ENCODE measurements around the gene PTGFRN. TPM values are rescaled to one million over a fixed set of nuclear protein-coding genes. Genes with fewer than 3 reads are reported as not detected.

Gene PTGFRN
- total RNA-seq, 1 donor from 2014 or later, result 52.9 TPM

- DNase-seq (ENCODE audit: extremely low spot score, unreplicated experiment), result no peak
- no peaks in the 10 kb centered on the region for H3K27me3 Mint-ChIP-seq (ENCODE audit: unreplicated experiment)
- no peak overlapping the region for H3K27ac Mint-ChIP-seq (ENCODE audit: unreplicated experiment)
- H3K9me3 Mint-ChIP-seq (ENCODE audit: unreplicated experiment), result no peaks in the 10 kb centered on the region
- TF ChIP-seq CTCF (IDR thresholded peaks at IDR 0.05), result no peak
- no peaks in the 10 kb centered on the region for H3K36me3 Mint-ChIP-seq (ENCODE audit: unreplicated experiment)
- peaks cover 6% of the 10 kb centered on the region for H3K4me1 Mint-ChIP-seq (ENCODE audit: unreplicated experiment)
- H3K4me3 Mint-ChIP-seq (ENCODE audit: unreplicated experiment), result no peak overlapping the region
Measured at GRCh38 chr1:116912846-116913245, 3.1 kb downstream of the PTGFRN start.

GRCh38 chr1:116913941-116914340 lies 4.2 kb downstream of the PTGFRN start:
- Mint-ChIP-seq H3K4me3 (ENCODE audit: unreplicated experiment) (no peak overlapping the region), H3K9me3 (ENCODE audit: unreplicated experiment) (no peaks in the 10 kb centered on the region), H3K36me3 (ENCODE audit: unreplicated experiment) (no peaks in the 10 kb centered on the region), H3K27ac (ENCODE audit: unreplicated experiment) (no peak overlapping the region), H3K4me1 (ENCODE audit: unreplicated experiment) (peaks cover 6% of the 10 kb centered on the region), H3K27me3 (ENCODE audit: unreplicated experiment) (no peaks in the 10 kb centered on the region)
- no peak for TF ChIP-seq CTCF (IDR thresholded peaks at IDR 0.05)
- no peak for DNase-seq (ENCODE audit: extremely low spot score, unreplicated experiment)

GRCh38 chr1:116914667-116915066 lies 5.0 kb downstream of the PTGFRN start:
- no peak overlapping the region for H3K27ac Mint-ChIP-seq (ENCODE audit: unreplicated experiment)

GRCh38 chr1:116915086-116915661 lies 5.5 kb downstream of the PTGFRN start:
- Mint-ChIP-seq H3K36me3 (ENCODE audit: unreplicated experiment) (no peaks in the 10 kb centered on the region), H3K9me3 (ENCODE audit: unreplicated experiment) (no peaks in the 10 kb centered on the region), H3K4me1 (ENCODE audit: unreplicated experiment) (no peaks in the 10 kb centered on the region), H3K27ac (ENCODE audit: unreplicated experiment) (no peak overlapping the region), H3K27me3 (ENCODE audit: unreplicated experiment) (no peaks in the 10 kb centered on the region), H3K4me3 (ENCODE audit: unreplicated experiment) (no peak overlapping the region)
- no peak for DNase-seq (ENCODE audit: extremely low spot score, unreplicated experiment)
- no peak for TF ChIP-seq CTCF (IDR thresholded peaks at IDR 0.05)

More at GRCh38 chr1:116914667-116915066, 5.0 kb downstream of the PTGFRN start:
- no peaks in the 10 kb centered on the region for H3K27me3 Mint-ChIP-seq (ENCODE audit: unreplicated experiment)
- H3K4me1 Mint-ChIP-seq (ENCODE audit: unreplicated experiment), result peaks cover under 1% of the 10 kb centered on the region
- no peak overlapping the region for H3K4me3 Mint-ChIP-seq (ENCODE audit: unreplicated experiment)
- no peaks in the 10 kb centered on the region for H3K36me3 Mint-ChIP-seq (ENCODE audit: unreplicated experiment)
- no peaks in the 10 kb centered on the region for H3K9me3 Mint-ChIP-seq (ENCODE audit: unreplicated experiment)
- DNase-seq (ENCODE audit: extremely low spot score, unreplicated experiment), result no peak
- no peak for TF ChIP-seq CTCF (IDR thresholded peaks at IDR 0.05)

- Mint-ChIP-seq H3K4me1 (ENCODE audit: unreplicated experiment) (no peaks in the 10 kb centered on the region), H3K9me3 (ENCODE audit: unreplicated experiment) (no peaks in the 10 kb centered on the region), H3K27me3 (ENCODE audit: unreplicated experiment) (no peaks in the 10 kb centered on the region), H3K4me3 (ENCODE audit: unreplicated experiment) (no peak overlapping the region), H3K36me3 (ENCODE audit: unreplicated experiment) (no peaks in the 10 kb centered on the region), H3K27ac (ENCODE audit: unreplicated experiment) (no peak overlapping the region)
- DNase-seq (ENCODE audit: extremely low spot score, unreplicated experiment), result no peak
- no peak for TF ChIP-seq CTCF (IDR thresholded peaks at IDR 0.05)
Measured at GRCh38 chr1:116916002-116916401, 6.3 kb downstream of the PTGFRN start.

All from osteocyte (in vitro differentiated cells).